DOHH2 (cell line): Measurements from ENCODE around the gene CALR.
"Not testable (repeated sequence)": the region's sequence is repeated elsewhere in the genome, so short reads cannot be mapped to it uniquely, and the experiment has no call there.

Experiments
- H3F3A ChIP-seq: fragments of 200-600 bp; sonication (generic), shearing (Covaris generic); 2 replicates; pipeline ENCODE4 v1.6.0; 2016; ENCODE audit warnings: antibody characterized with exemption, mild to moderate bottlenecking; ENCODE audit not compliant: control insufficient read depth, insufficient read depth
- H3K27ac ChIP-seq: fragments of 200-600 bp; sonication (generic); 2 replicates; pipeline ENCODE4 v1.5.1; 2014; ENCODE audit warnings: low read depth, mild to moderate bottlenecking, low read length, moderate library complexity
- H3K27me3 ChIP-seq: fragments of 200-600 bp; sonication (generic); 2 replicates; pipeline ENCODE4 v1.6.1; 2014; ENCODE audit warnings: mild to moderate bottlenecking, low read length, mixed read lengths; ENCODE audit not compliant: control insufficient read depth
- H3K36me3 ChIP-seq: fragments of 200-600 bp; sonication (generic); 2 replicates; pipeline ENCODE4 v1.6.1; 2014; ENCODE audit warnings: mild to moderate bottlenecking, low read length, moderate library complexity, mixed read lengths; ENCODE audit not compliant: control insufficient read depth
- H3K4me1 ChIP-seq: fragments of 200-600 bp; sonication (generic); 2 replicates; pipeline ENCODE4 v1.6.1; 2014; ENCODE audit warnings: mild to moderate bottlenecking, low read length, mixed read lengths; ENCODE audit not compliant: control insufficient read depth
- H3K4me2 ChIP-seq: fragments of 200-600 bp; sonication (generic); 2 replicates; pipeline ENCODE4 v1.6.0; 2014; ENCODE audit warnings: mild to moderate bottlenecking, low read length, moderate library complexity
- H3K4me3 ChIP-seq: fragments of 200-600 bp; sonication (generic); 2 replicates; pipeline ENCODE4 v1.5.1; 2014; ENCODE audit warnings: mild to moderate bottlenecking, low read length, mixed read lengths
- H3K79me2 ChIP-seq: fragments of 200-600 bp; sonication (generic); 2 replicates; pipeline ENCODE4 v1.6.1; 2014; ENCODE audit warnings: mild to moderate bottlenecking, low read length, mixed read lengths; ENCODE audit not compliant: control insufficient read depth
- H3K9me2 ChIP-seq: fragments of 200-600 bp; sonication (generic); replicated peaks from 2 replicates; pipeline ENCODE4 v1.6.1; 2014; ENCODE audit warnings: mild to moderate bottlenecking, low read length, mixed read lengths; ENCODE audit not compliant: control insufficient read depth
- H3K9me3 ChIP-seq: fragments of 200-600 bp; sonication (generic); 2 replicates; pipeline ENCODE4 v1.6.1; 2014; ENCODE audit warnings: antibody characterized with exemption, low read length, mixed read lengths; ENCODE audit not compliant: control insufficient read depth, insufficient read depth
- H4K20me1 ChIP-seq: fragments of 200-600 bp; sonication (generic); 2 replicates; pipeline ENCODE4 v1.6.0; 2014; ENCODE audit warnings: low read depth, mild to moderate bottlenecking, antibody characterized with exemption, low read length, moderate library complexity; ENCODE audit not compliant: control insufficient read depth, insufficient read depth
- CTCF ChIP-seq: fragments of 200-600 bp; sonication (generic); IDR thresholded peaks from one replicate; pipeline ENCODE4 v1.5.1; 2014; ENCODE audit warnings: antibody characterized with exemption, mild to moderate bottlenecking, low read depth, low read length; ENCODE audit not compliant: poor library complexity, severe bottlenecking
- EZH2phosphoT487 ChIP-seq: fragments of 200-600 bp; sonication (generic); IDR thresholded peaks from 2 replicates; pipeline ENCODE4 v1.6.1; 2017; ENCODE audit warnings: borderline replicate concordance, mild to moderate bottlenecking, antibody characterized with exemption, low read length, moderate library complexity, mixed read lengths

The CALR gene

GRCh38 chr19:12974301-12975220 lies 36.2 kb downstream of the CALR start:
- Histone ChIP-seq H3K27ac (no peak overlapping the region), H3K4me2 (no peak overlapping the region), H3K4me1 (no peaks in the 10 kb centered on the region), H4K20me1 (no peaks in the 10 kb centered on the region), H3K4me3 (no peak overlapping the region), H3K27me3 (no peaks in the 10 kb centered on the region), H3K36me3 (no peaks in the 10 kb centered on the region), H3K9me2 (no peaks in the 10 kb centered on the region), H3K79me2 (no peaks in the 10 kb centered on the region), H3F3A (no peaks in the 10 kb centered on the region), H3K9me3 (no peaks in the 10 kb centered on the region)
- no peak for TF ChIP-seq CTCF
- no peak for TF ChIP-seq EZH2phosphoT487

- H3K36me3 ChIP-seq: no peaks in the 10 kb centered on the region
- no peak overlapping the region for H3K4me2 ChIP-seq
- no peaks in the 10 kb centered on the region for H4K20me1 ChIP-seq
- H3K9me3 ChIP-seq: no peaks in the 10 kb centered on the region
- no peaks in the 10 kb centered on the region for H3F3A ChIP-seq
- H3K4me1 ChIP-seq: no peaks in the 10 kb centered on the region; the same call in 1 of the 2 replicates
- no peak for TF ChIP-seq EZH2phosphoT487
- no peak for TF ChIP-seq CTCF
- H3K9me2 ChIP-seq: no peaks in the 10 kb centered on the region
- no peak overlapping the region for H3K27ac ChIP-seq
- H3K79me2 ChIP-seq: no peaks in the 10 kb centered on the region
- H3K4me3 ChIP-seq: no peak overlapping the region
- no peaks in the 10 kb centered on the region for H3K27me3 ChIP-seq
Measured at GRCh38 chr19:12975221-12975741, 36.9 kb downstream of the CALR start.

GRCh38 chr19:12976109-12976508 lies 37.7 kb downstream of the CALR start:
- not testable (repeated sequence) for H3K36me3 ChIP-seq, H3K9me3 ChIP-seq, H3K4me1 ChIP-seq, H3K27ac ChIP-seq, H3K4me3 ChIP-seq, H3F3A ChIP-seq, H3K27me3 ChIP-seq, H3K79me2 ChIP-seq, H3K9me2 ChIP-seq, H4K20me1 ChIP-seq, H3K4me2 ChIP-seq

GRCh38 chr19:12979974-12980373 lies 41.6 kb downstream of the CALR start:
- no peak overlapping the region for H3K27ac ChIP-seq
- H3K9me3 ChIP-seq: no peaks in the 10 kb centered on the region
- no peaks in the 10 kb centered on the region for H3K36me3 ChIP-seq
- peaks cover 19% of the 10 kb centered on the region for H3K27me3 ChIP-seq
- H3K4me2 ChIP-seq: no peak overlapping the region
- no peaks in the 10 kb centered on the region for H4K20me1 ChIP-seq
- H3F3A ChIP-seq: no peaks in the 10 kb centered on the region
- H3K79me2 ChIP-seq: no peaks in the 10 kb centered on the region
- TF ChIP-seq CTCF (no peak), EZH2phosphoT487 (no peak)
- peaks cover 4% of the 10 kb centered on the region for H3K4me1 ChIP-seq
- no peak overlapping the region for H3K4me3 ChIP-seq
- H3K9me2 ChIP-seq: no peaks in the 10 kb centered on the region
